ENCODE data around the gene PIK3CB. TPM values are rescaled to one million over a fixed set of nuclear protein-coding genes. Genes with fewer than 3 reads are reported as not detected.

The PIK3CB gene
- total and polyA plus RNA-seq, 2 experiments from 2014 or later: 8.1 to 12.6 TPM

GRCh38 chr3:138640537-138640936 lies 194.2 kb downstream of the PIK3CB start:
- no peak for DNase-seq (ENCODE audit: low read depth in 1 of 2, low spot score in 1 of 2)
- Histone ChIP-seq H3K36me3 (no peaks in the 10 kb centered on the region), H3K9me3 (ENCODE audit: low read depth) (no peaks in the 10 kb centered on the region), H3K4me1 (ENCODE audit: low read depth) (no peaks in the 10 kb centered on the region), H3K27ac (no peak overlapping the region), H3K4me3 (no peak overlapping the region), H3K27me3 (no peaks in the 10 kb centered on the region)
- no peak for TF ChIP-seq CTCF (IDR thresholded peaks at IDR 0.05; ENCODE audit: low read depth, low read length)

GRCh38 chr3:138638641-138639040 lies 196.1 kb downstream of the PIK3CB start:
- H3K4me3 ChIP-seq: no peak overlapping the region
- H3K36me3 ChIP-seq: no peaks in the 10 kb centered on the region
- H3K4me1 ChIP-seq (ENCODE audit: low read depth): no peaks in the 10 kb centered on the region
- H3K27me3 ChIP-seq: no peaks in the 10 kb centered on the region
- no peak for DNase-seq (ENCODE audit: low read depth in 1 of 2, low spot score in 1 of 2)
- H3K27ac ChIP-seq: no peak overlapping the region
- no peak for TF ChIP-seq CTCF (IDR thresholded peaks at IDR 0.05; ENCODE audit: low read depth, low read length)
- no peaks in the 10 kb centered on the region for H3K9me3 ChIP-seq (ENCODE audit: low read depth)

- DNase-seq (ENCODE audit: low read depth in 1 of 2, low spot score in 1 of 2): no peak
- Histone ChIP-seq H3K27ac (no peak overlapping the region), H3K4me3 (no peak overlapping the region), H3K4me1 (ENCODE audit: low read depth) (no peaks in the 10 kb centered on the region), H3K36me3 (no peaks in the 10 kb centered on the region), H3K9me3 (ENCODE audit: low read depth) (no peaks in the 10 kb centered on the region), H3K27me3 (no peaks in the 10 kb centered on the region)
- TF ChIP-seq CTCF (IDR thresholded peaks at IDR 0.05; ENCODE audit: low read depth, low read length): no peak
Observed at GRCh38 chr3:138629526-138629925, 205.2 kb downstream of the PIK3CB start.

GRCh38 chr3:138625707-138626365 lies 208.9 kb downstream of the PIK3CB start:
- Histone ChIP-seq H3K4me1 (ENCODE audit: low read depth) (no peaks in the 10 kb centered on the region), H3K4me3 (no peak overlapping the region), H3K27me3 (no peaks in the 10 kb centered on the region), H3K36me3 (no peaks in the 10 kb centered on the region), H3K27ac (no peak overlapping the region), H3K9me3 (ENCODE audit: low read depth) (no peaks in the 10 kb centered on the region)
- no peak for TF ChIP-seq CTCF (IDR thresholded peaks at IDR 0.05; ENCODE audit: low read depth, low read length)
- DNase-seq (ENCODE audit: low read depth in 1 of 2, low spot score in 1 of 2): peak in 1 of 2 donors; percentile 33

- no peak overlapping the region for H3K27ac ChIP-seq
- TF ChIP-seq CTCF (IDR thresholded peaks at IDR 0.05; ENCODE audit: low read depth, low read length): no peak
- no peaks in the 10 kb centered on the region for H3K4me1 ChIP-seq (ENCODE audit: low read depth)
- no peaks in the 10 kb centered on the region for H3K36me3 ChIP-seq
- no peaks in the 10 kb centered on the region for H3K27me3 ChIP-seq
- no peaks in the 10 kb centered on the region for H3K9me3 ChIP-seq (ENCODE audit: low read depth)
- no peak overlapping the region for H3K4me3 ChIP-seq
- no peak for DNase-seq (ENCODE audit: low read depth in 1 of 2, low spot score in 1 of 2)
Observed at GRCh38 chr3:138624518-138624917, 210.2 kb downstream of the PIK3CB start.

Data from cardiac muscle cell (in vitro differentiated cells and primary cell).